GM12878 (cell line): ENCODE measurements around the gene IMPACT. TPM values are rescaled to one million over a fixed set of nuclear protein-coding genes. Genes with fewer than 3 reads are reported as not detected.

ENCODE experiments used
- ATAC-seq: fragments of 200-7000 bp; cut with Tn5 transposase; 3 replicates; pipeline ENCODE4 v1.9.1; 2020; ENCODE audit warnings: mild to moderate bottlenecking, moderate library complexity
- BruUV-seq: library from RNA; stranded (reverse); fragments of 400-500 nt; replicated peaks from 2 replicates; lab custom pipeline; 2021; lab: Mats Ljungman, UMichigan
- CTCF ChIA-PET: fragments of 300-600 bp; sonication (Branson Sonifier 250); formaldehyde crosslinking; extraction: SDS; loops from one replicate; lab custom pipeline; 2021; ENCODE audit warnings: inconsistent platforms; lab: Yijun Ruan, JAX
- POLR2A ChIA-PET: fragments of 350-600 bp; formaldehyde crosslinking; extraction: SDS; loops from one replicate; lab custom pipeline; 2021; ENCODE audit warnings: inconsistent platforms; lab: Charles Lee
- RAD21 ChIA-PET: fragments of 300-600 bp; sonication (Branson Sonifier 250); formaldehyde crosslinking; loops from one replicate; lab custom pipeline; 2023; ENCODE audit warnings: antibody characterized with exemption; ENCODE audit not compliant: unreplicated experiment; lab: Charles Lee
- SMC1A ChIA-PET: fragments of 300-600 bp; sonication (Branson Sonifier 250); formaldehyde crosslinking; loops from one replicate; lab custom pipeline; 2023; ENCODE audit not compliant: unreplicated experiment, uncharacterized antibody; lab: Charles Lee
- DNase-seq: peaks from one replicate; pipeline ENCODE4 v3.0.0-alpha.2; 2011; ENCODE audit warnings: low read depth, low spot score
- FAIRE-seq: peaks from 3 replicates; lab custom pipeline; 2011; peaks lifted over from hg19 to GRCh38; lab: Jason Lieb, UNC
- H2AFZ ChIP-seq: 2 replicates; pipeline ENCODE4 v1.6.0; 2011; ENCODE audit warnings: low read depth, low read length, control low read depth; ENCODE audit not compliant: control insufficient read depth
- H3K27ac ChIP-seq: 2 replicates; pipeline ENCODE4 v1.5.1; 2011; ENCODE audit warnings: control low read depth; ENCODE audit not compliant: control insufficient read depth, insufficient read depth
- H3K27me3 ChIP-seq, 2 experiments: replicated peaks in 1 of 2; 2 replicates each; pipeline versions ENCODE4 v1.6.0 to v1.6.1; 2011; ENCODE audit warnings: low read length in 1 of 2; ENCODE audit not compliant: control insufficient read depth in 2 of 2, insufficient read depth in 2 of 2
- H3K36me3 ChIP-seq, 2 experiments: 2 replicates each; pipeline ENCODE4 v1.5.1; 2011; ENCODE audit warnings: low read length in 1 of 2; ENCODE audit not compliant: control insufficient read depth in 2 of 2, insufficient read depth in 2 of 2
- H3K4me1 ChIP-seq: 2 replicates; pipeline ENCODE4 v1.6.1; 2011; ENCODE audit warnings: mild to moderate bottlenecking, low read length, moderate library complexity, mixed read lengths; ENCODE audit not compliant: control insufficient read depth, insufficient read depth
- H3K4me2 ChIP-seq: 2 replicates; pipeline ENCODE4 v1.6.0; 2011; ENCODE audit warnings: control low read depth; ENCODE audit not compliant: control insufficient read depth, insufficient read depth
- H3K4me3 ChIP-seq: fragments of 200-600 bp; sonication (generic); 2 replicates; pipeline ENCODE4 v1.5.1; 2016
- H3K79me2 ChIP-seq: 2 replicates; pipeline ENCODE4 v1.6.0; 2011; ENCODE audit warnings: low read length; ENCODE audit not compliant: control insufficient read depth, insufficient read depth
- H3K9ac ChIP-seq: 2 replicates; pipeline ENCODE4 v1.8.0; 2011; ENCODE audit warnings: low read length, control low read depth, mixed read lengths; ENCODE audit not compliant: control insufficient read depth, insufficient read depth
- H3K9me3 ChIP-seq: replicated peaks from 3 replicates; pipeline ENCODE4 v1.5.1; 2011; ENCODE audit warnings: mild to moderate bottlenecking, low read length; ENCODE audit not compliant: control insufficient read depth, insufficient read depth
- H4K20me1 ChIP-seq: 2 replicates; pipeline ENCODE4 v1.6.0; 2011; ENCODE audit not compliant: control insufficient read depth, insufficient read depth
- BACH1 ChIP-seq: fragments of 450-650 bp; IDR thresholded peaks from 2 replicates; pipeline ENCODE4 v1.6.1; 2017; ENCODE audit warnings: mild to moderate bottlenecking, borderline replicate concordance
- KDM1A ChIP-seq: fragments of 200-600 bp; sonication (generic); IDR thresholded peaks from 2 replicates; pipeline ENCODE4 v1.6.1; 2016; ENCODE audit warnings: borderline replicate concordance
- NR2C1 ChIP-seq: fragments of 450-650 bp; IDR thresholded peaks from 2 replicates; pipeline ENCODE4 v1.6.1; 2017; ENCODE audit warnings: antibody characterized with exemption, mild to moderate bottlenecking, moderate library complexity
- SIX5 ChIP-seq: IDR thresholded peaks from 2 replicates; pipeline ENCODE4 v1.6.1; 2011; ENCODE audit warnings: mild to moderate bottlenecking, low read depth, low read length, moderate library complexity; ENCODE audit not compliant: severe bottlenecking
- TCF12 ChIP-seq: IDR thresholded peaks from 2 replicates; pipeline ENCODE4 v1.6.1; 2011; ENCODE audit warnings: low read depth, mild to moderate bottlenecking, low read length
- ZZZ3 ChIP-seq: IDR thresholded peaks from 2 replicates; pipeline ENCODE4 v1.6.1; 2011; ENCODE audit warnings: low read depth; ENCODE audit not compliant: control insufficient read depth, insufficient read length
- WGBS: methylation state at CpG from one replicate; pipeline ENCODE4 v1.1.6; 2016; ENCODE audit warnings: low lambda C conversion rate; ENCODE audit not compliant: insufficient replicate concordance, insufficient coverage; ENCODE audit errors: missing lambda C conversion rate; 5-methylcytosine and 5-hydroxymethylcytosine counted together
- in situ Hi-C: fragments of 300-500 bp; cut with MboI; formaldehyde crosslinking; loops from 9 replicates; pipeline ENCODE4 v1.14.3; 2018; ENCODE audit warnings: mixed read lengths
- intact Hi-C: fragments of 100-400 bp; cut with micrococcal nuclease; formaldehyde crosslinking; loops from one replicate; pipeline ENCODE4 v1.14.2; 2022; ENCODE audit not compliant: unreplicated experiment
- polyA plus RNA-seq, 11 experiments: library from polyadenylated mRNA; depleted of rRNA in 4 of 11; unstranded in 6 of 11; stranded (reverse) in 5 of 11; fragments of >200 nt; fragmentation: Nextera tagmentation in 4 of 11; fragmentation: Illumina TruSeq in 1 of 11; extraction: Ambion mirVana in 4 of 11; extraction: Trizol in 1 of 11; gene quantifications; 1 replicate in 1 of 11; 2 replicates in 10 of 11; pipeline versions ENCODE4 v1.2.1 to v1.2.3, GENCODE V29; 2011 to 2016; ENCODE audit warnings: inconsistent platforms in 2 of 11, missing spikeins in 2 of 11, low read depth in 1 of 11
- total RNA-seq, 4 experiments: library from RNA; depleted of rRNA in 3 of 4; stranded (reverse); fragments of >200 nt in 3 of 4; fragmentation: Illumina TruSeq in 1 of 4; extraction: Trizol in 1 of 4; gene quantifications; 2 replicates each; pipeline versions ENCODE4 v1.2.1 to v1.2.3, GENCODE V29; 2013 to 2021
- TF ChIP-seq, protein P1 (sequence below): IDR thresholded peaks from 2 replicates; pipeline ENCODE4 v1.6.1; 2012; ENCODE audit warnings: low read depth, low read length, improper control_type of control experiment
- TF ChIP-seq, protein P2 (sequence below): fragments of 450-650 bp; formaldehyde crosslinking; IDR thresholded peaks from 2 replicates; pipeline ENCODE4 v1.5.0; 2022; ENCODE audit warnings: mild to moderate bottlenecking, missing genetic modification characterization
- TF ChIP-seq, protein P3 (sequence below): IDR thresholded peaks from 2 replicates; pipeline ENCODE4 v1.6.1; 2012; ENCODE audit warnings: low read length, inconsistent platforms

The IMPACT gene
- total and polyA plus RNA-seq, 10 of the 15 experiments (the other 5 are each of a cell fraction or from before 2014, with no cell fraction given), result 0.10 to 0.84 (median 0.53) TPM

DNA sequence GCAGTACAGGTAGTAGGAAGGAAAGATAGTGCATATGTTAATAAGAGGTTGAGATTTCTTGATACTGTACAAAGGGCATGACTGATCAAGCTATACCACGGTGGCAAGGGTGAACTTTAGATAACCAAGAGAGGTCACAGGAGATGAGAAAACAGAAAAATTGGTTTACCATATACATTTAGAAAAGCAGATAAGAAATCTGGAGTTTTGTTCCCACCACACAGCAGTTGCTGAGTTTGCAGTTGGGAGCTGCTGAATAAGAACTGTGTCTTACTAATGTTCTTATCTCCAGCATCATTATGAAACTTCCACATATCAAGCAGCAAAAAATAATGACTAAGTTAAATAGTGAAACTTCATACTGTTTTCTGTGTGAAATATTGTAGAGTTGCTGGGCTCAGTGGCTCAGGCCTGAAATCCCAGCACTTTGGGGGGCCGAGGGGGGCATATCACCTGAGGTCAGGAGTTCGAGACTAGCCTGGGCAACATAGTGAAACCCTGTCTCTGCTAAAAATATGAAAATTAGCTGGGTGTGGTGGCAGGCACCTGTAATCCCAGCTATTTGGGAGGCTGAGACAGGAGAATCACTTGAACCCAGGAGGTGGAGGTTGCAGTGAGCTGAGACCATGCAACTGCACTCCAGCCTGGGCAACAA is 12.0 kb upstream of the IMPACT start:
- TF ChIP-seq KDM1A (no peak), ZZZ3 (no peak), BACH1 (no peak), SIX5 (no peak)
- RAD21 ChIA-PET, result no interaction called here
- SMC1A ChIA-PET, result no interaction called here
- no peaks in the 10 kb centered on the region; the same call in 2 of the 3 replicates for H3K9me3 ChIP-seq
- CTCF ChIA-PET, result interaction anchor here (1.8 kb wide), 1 partner anchor 55 kb away, joined by 4 read pairs; no protein-coding TSS in a partner anchor
- no peak overlapping the region for H3K27ac ChIP-seq
- intact Hi-C loops, result no loop called here
- H3K4me1 ChIP-seq, result no peaks in the 10 kb centered on the region
- FAIRE-seq (no peak), ATAC-seq (no peak), DNase-seq (no peak)
- no peaks in the 10 kb centered on the region for H4K20me1 ChIP-seq
- in situ Hi-C loops, result no loop called here
- no TSS peak for BruUV-seq
- WGBS, result 0% methylated on average over 3 of the region's 3 CpGs
- no peak overlapping the region for H2AFZ ChIP-seq
- H3K27me3 ChIP-seq, result no peaks in the 10 kb centered on the region; a peak in 2 of 4 replicates
- POLR2A ChIA-PET, result no interaction called here
- H3K9ac ChIP-seq, result no peak overlapping the region
- H3K4me2 ChIP-seq, result no peak overlapping the region
- no peak overlapping the region for H3K4me3 ChIP-seq
- H3K36me3 ChIP-seq, result no peaks in the 10 kb centered on the region
- no peaks in the 10 kb centered on the region for H3K79me2 ChIP-seq

DNA sequence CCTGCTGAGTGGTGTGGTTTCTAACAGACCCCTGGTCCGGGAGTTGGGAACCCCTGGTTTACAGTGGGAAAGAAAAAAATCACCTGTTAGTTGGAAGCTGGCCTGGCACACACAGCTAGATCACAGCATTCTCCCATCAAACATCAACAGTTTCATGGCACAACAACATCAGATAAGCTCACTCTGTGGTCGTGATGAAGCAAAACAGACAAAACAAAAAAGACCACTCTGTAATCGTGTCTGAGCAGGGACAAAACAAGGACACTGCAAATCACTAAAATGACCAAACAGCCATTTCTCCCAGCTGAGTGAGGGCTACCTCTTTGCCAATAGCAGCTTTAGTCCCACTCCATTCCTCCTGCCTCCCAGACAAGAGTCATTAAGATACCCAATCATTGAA is 9.0 kb upstream of the IMPACT start:
- WGBS, result 4% methylated on average over 3 of the region's 3 CpGs
- Histone ChIP-seq H3K36me3 (no peaks in the 10 kb centered on the region), H4K20me1 (no peaks in the 10 kb centered on the region), H3K4me2 (no peak overlapping the region), H3K27ac (no peak overlapping the region), H3K4me1 (no peaks in the 10 kb centered on the region), H2AFZ (no peak overlapping the region), H3K27me3 (no peaks in the 10 kb centered on the region; a peak in 3 of 4 replicates), H3K79me2 (no peaks in the 10 kb centered on the region), H3K9ac (no peak overlapping the region), H3K4me3 (no peak overlapping the region), H3K9me3 (no peaks in the 10 kb centered on the region; the same call in 2 of the 3 replicates)
- intact Hi-C loops, result no loop called here
- ChIA-PET SMC1A (no interaction called here), CTCF (no interaction called here), POLR2A (no interaction called here), RAD21 (no interaction called here)
- no peak for FAIRE-seq
- ATAC-seq, result no peak
- in situ Hi-C loops, result no loop called here
- no peak for DNase-seq
- BruUV-seq, result no TSS peak
- TF ChIP-seq NR2C1 (no peak), TCF12 (no peak)
- TF ChIP-seq, protein P1, sequence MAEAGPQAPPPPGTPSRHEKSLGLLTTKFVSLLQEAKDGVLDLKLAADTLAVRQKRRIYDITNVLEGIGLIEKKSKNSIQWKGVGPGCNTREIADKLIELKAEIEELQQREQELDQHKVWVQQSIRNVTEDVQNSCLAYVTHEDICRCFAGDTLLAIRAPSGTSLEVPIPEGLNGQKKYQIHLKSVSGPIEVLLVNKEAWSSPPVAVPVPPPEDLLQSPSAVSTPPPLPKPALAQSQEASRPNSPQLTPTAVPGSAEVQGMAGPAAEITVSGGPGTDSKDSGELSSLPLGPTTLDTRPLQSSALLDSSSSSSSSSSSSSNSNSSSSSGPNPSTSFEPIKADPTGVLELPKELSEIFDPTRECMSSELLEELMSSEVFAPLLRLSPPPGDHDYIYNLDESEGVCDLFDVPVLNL, result no peak
- TF ChIP-seq, protein P2, sequence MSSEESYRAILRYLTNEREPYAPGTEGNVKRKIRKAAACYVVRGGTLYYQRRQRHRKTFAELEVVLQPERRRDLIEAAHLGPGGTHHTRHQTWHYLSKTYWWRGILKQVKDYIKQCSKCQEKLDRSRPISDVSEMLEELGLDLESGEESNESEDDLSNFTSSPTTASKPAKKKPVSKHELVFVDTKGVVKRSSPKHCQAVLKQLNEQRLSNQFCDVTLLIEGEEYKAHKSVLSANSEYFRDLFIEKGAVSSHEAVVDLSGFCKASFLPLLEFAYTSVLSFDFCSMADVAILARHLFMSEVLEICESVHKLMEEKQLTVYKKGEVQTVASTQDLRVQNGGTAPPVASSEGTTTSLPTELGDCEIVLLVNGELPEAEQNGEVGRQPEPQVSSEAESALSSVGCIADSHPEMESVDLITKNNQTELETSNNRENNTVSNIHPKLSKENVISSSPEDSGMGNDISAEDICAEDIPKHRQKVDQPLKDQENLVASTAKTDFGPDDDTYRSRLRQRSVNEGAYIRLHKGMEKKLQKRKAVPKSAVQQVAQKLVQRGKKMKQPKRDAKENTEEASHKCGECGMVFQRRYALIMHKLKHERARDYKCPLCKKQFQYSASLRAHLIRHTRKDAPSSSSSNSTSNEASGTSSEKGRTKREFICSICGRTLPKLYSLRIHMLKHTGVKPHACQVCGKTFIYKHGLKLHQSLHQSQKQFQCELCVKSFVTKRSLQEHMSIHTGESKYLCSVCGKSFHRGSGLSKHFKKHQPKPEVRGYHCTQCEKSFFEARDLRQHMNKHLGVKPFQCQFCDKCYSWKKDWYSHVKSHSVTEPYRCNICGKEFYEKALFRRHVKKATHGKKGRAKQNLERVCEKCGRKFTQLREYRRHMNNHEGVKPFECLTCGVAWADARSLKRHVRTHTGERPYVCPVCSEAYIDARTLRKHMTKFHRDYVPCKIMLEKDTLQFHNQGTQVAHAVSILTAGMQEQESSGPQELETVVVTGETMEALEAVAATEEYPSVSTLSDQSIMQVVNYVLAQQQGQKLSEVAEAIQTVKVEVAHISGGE (CRISPR knock-in tag), result no peak
- TF ChIP-seq, protein P3, sequence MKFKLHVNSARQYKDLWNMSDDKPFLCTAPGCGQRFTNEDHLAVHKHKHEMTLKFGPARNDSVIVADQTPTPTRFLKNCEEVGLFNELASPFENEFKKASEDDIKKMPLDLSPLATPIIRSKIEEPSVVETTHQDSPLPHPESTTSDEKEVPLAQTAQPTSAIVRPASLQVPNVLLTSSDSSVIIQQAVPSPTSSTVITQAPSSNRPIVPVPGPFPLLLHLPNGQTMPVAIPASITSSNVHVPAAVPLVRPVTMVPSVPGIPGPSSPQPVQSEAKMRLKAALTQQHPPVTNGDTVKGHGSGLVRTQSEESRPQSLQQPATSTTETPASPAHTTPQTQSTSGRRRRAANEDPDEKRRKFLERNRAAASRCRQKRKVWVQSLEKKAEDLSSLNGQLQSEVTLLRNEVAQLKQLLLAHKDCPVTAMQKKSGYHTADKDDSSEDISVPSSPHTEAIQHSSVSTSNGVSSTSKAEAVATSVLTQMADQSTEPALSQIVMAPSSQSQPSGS, result no peak
